Progenitor cell of endocrine pancreas (in vitro differentiated cells): ENCODE measurements around the gene VGLL4. TPM values are rescaled to one million over a fixed set of nuclear protein-coding genes. Genes with fewer than 3 reads are reported as not detected.

Source experiments
- DNase-seq: peaks from one replicate; pipeline ENCODE4 v3.0.0; 2021; ENCODE audit warnings: low spot score; ENCODE audit not compliant: unreplicated experiment
- H3K27ac Mint-ChIP-seq: 2 replicates; pipeline ENCODE4 v1.8.0; 2021; ENCODE audit warnings: mild to moderate bottlenecking, moderate library complexity, mixed read lengths
- H3K27me3 Mint-ChIP-seq: 2 replicates; pipeline ENCODE4 v1.8.0; 2021; ENCODE audit warnings: mixed read lengths
- H3K36me3 Mint-ChIP-seq: 2 replicates; pipeline ENCODE4 v1.8.0; 2022; ENCODE audit warnings: mixed read lengths; ENCODE audit not compliant: insufficient read depth
- H3K4me1 Mint-ChIP-seq: 2 replicates; pipeline ENCODE4 v1.8.0; 2021; ENCODE audit warnings: low read depth, mixed read lengths
- H3K4me3 Mint-ChIP-seq: 2 replicates; pipeline ENCODE4 v1.8.0; 2021; ENCODE audit warnings: low read depth, mild to moderate bottlenecking, moderate library complexity, mixed read lengths
- H3K9me3 Mint-ChIP-seq: 2 replicates; pipeline ENCODE4 v1.8.0; 2021; ENCODE audit warnings: low read depth, mixed read lengths
- total RNA-seq: library from RNA; stranded (reverse); gene quantifications from 2 replicates; pipeline ENCODE4 v1.2.1, GENCODE V29; 2021
- TF ChIP-seq, protein P1 (sequence below): fragments of 200-600 bp; sonication (generic); IDR thresholded peaks from one replicate; pipeline ENCODE4 v1.5.0; 2021; ENCODE audit warnings: antibody characterized with exemption, mild to moderate bottlenecking; ENCODE audit not compliant: unreplicated experiment

Gene VGLL4
- total RNA-seq, 1 donor from 2014 or later: 93.2 TPM

DNA sequence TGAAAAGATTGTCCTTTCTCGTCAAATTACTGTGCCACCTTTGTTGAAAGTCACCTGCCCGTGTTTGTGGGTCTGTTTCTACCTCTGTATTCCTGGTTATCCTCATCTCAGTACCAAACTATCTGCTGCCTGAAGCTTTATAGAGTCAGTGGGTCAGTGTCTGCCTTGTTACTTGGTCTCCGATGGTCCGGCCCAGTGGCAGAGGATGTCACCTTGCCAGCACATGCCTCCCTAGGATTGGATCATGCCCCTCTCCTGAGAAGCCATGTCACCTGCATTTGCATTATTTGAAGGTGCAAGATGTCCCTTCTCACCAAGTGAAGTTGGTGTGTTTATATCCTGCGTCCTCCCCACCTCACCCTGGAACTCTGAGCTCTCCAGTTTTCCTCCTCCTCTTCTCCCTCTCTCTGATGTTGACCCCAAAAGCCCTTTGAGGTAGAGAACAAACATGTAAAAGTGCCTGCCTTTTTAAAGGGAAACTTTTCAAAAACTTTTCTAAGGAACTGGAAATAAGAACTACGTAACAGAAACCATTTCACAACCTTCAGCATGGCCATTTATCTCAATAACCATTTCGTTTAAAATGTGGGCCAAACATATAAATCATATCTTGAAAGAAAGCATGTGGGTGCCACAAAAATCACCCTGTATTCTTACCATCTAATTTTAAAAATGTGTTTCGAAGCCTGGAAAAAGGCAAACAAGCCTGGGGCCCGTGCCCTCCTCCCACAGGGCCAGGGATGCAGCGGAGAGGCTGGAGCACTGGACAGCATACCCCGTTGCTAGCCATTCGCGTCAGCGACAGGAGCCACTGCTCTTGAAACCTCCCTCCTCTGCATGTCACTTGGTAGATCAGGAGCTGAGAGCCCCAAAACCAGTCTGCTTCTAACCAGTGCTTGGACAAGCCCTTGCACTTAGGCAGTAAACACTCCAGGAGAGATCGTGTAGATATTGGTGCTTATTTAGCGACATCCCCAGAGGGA, 102.1 kb downstream of the VGLL4 start:
- TF ChIP-seq, protein P1, sequence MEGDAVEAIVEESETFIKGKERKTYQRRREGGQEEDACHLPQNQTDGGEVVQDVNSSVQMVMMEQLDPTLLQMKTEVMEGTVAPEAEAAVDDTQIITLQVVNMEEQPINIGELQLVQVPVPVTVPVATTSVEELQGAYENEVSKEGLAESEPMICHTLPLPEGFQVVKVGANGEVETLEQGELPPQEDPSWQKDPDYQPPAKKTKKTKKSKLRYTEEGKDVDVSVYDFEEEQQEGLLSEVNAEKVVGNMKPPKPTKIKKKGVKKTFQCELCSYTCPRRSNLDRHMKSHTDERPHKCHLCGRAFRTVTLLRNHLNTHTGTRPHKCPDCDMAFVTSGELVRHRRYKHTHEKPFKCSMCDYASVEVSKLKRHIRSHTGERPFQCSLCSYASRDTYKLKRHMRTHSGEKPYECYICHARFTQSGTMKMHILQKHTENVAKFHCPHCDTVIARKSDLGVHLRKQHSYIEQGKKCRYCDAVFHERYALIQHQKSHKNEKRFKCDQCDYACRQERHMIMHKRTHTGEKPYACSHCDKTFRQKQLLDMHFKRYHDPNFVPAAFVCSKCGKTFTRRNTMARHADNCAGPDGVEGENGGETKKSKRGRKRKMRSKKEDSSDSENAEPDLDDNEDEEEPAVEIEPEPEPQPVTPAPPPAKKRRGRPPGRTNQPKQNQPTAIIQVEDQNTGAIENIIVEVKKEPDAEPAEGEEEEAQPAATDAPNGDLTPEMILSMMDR: no peak
- no peak for DNase-seq
- Mint-ChIP-seq H3K4me1 (peaks cover 5% of the 10 kb centered on the region), H3K9me3 (no peaks in the 10 kb centered on the region), H3K36me3 (no peaks in the 10 kb centered on the region), H3K27me3 (no peaks in the 10 kb centered on the region), H3K4me3 (no peak overlapping the region), H3K27ac (peak overlapping the region; percentile 49)

DNA sequence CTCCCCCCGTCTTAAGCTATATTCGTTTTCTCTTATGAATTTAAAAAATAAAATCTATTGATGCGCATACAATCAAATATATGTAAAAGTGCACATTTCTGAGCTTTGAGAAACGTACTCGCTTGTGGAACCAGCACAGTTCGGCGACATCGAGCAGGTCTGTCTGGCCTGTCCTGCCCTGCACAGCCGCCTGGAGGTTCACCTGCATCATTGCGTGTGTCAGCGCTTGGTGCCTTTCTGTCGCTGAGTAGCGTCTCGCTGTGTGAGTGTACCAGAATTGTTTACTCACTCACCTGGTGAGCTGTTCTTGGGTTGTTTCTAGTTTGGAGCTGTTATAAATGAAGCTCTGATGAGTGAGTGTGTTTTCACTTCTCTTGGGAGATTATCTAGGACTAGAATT, 104.0 kb downstream of the VGLL4 start:
- Mint-ChIP-seq H3K27me3 (no peaks in the 10 kb centered on the region), H3K9me3 (no peaks in the 10 kb centered on the region), H3K36me3 (no peaks in the 10 kb centered on the region), H3K4me1 (peaks cover 5% of the 10 kb centered on the region), H3K4me3 (no peak overlapping the region), H3K27ac (no peak overlapping the region)
- TF ChIP-seq, protein P1: peak; percentile 30
- no peak for DNase-seq

DNA sequence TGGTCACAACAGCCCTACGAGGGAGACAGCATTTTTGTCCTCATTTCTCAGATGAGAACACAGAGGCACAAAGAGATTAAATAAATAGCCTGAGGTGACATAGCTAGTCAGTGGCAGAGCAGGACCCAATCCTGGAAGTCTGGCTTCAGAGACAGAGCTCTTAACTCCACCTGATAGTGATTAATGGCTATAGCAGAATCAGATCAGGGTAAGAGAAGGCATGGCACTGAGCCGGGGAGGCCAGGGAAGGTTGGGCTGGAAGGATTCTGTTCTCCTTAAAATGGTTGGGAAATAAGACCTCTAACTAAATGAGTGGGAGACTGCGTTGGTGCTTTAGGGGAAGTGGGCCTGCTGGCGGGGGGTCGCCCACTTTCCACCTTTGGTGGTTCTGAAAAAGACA, 104.5 kb downstream of the VGLL4 start:
- H3K36me3 Mint-ChIP-seq: no peaks in the 10 kb centered on the region

DNA sequence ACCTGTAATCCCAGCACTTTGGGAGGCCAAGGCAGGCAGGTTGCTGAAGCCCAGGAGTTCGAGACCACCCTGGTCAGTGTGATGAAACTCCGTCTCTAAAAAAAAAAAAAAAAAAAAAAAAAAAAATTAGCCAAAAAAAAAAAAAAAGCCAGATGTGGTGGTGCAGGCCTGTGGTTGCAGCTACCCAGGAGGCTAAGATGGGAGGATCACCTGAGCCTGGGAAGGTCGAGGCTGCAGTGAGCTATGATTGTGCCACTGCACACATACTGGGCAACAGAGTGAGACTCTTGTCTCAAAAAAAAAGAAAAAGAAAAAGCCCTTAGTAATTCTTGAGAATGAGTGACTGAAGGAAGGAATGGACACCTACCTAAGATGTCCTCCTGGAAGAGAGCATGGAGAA, 105.1 kb downstream of the VGLL4 start:
- no peak for DNase-seq
- Mint-ChIP-seq H3K27ac (no peak overlapping the region), H3K9me3 (no peaks in the 10 kb centered on the region), H3K4me3 (no peak overlapping the region), H3K4me1 (peaks cover 5% of the 10 kb centered on the region), H3K27me3 (no peaks in the 10 kb centered on the region), H3K36me3 (no peaks in the 10 kb centered on the region)
- TF ChIP-seq, protein P1: no peak

More for the DNA sequence above, 104.5 kb downstream of the VGLL4 start:
- peaks cover 5% of the 10 kb centered on the region for H3K4me1 Mint-ChIP-seq
- no peak overlapping the region for H3K4me3 Mint-ChIP-seq
- no peak for DNase-seq
- TF ChIP-seq, protein P1: no peak
- no peaks in the 10 kb centered on the region for H3K9me3 Mint-ChIP-seq
- H3K27me3 Mint-ChIP-seq: no peaks in the 10 kb centered on the region
- peak overlapping the region; percentile 55 for H3K27ac Mint-ChIP-seq

DNA sequence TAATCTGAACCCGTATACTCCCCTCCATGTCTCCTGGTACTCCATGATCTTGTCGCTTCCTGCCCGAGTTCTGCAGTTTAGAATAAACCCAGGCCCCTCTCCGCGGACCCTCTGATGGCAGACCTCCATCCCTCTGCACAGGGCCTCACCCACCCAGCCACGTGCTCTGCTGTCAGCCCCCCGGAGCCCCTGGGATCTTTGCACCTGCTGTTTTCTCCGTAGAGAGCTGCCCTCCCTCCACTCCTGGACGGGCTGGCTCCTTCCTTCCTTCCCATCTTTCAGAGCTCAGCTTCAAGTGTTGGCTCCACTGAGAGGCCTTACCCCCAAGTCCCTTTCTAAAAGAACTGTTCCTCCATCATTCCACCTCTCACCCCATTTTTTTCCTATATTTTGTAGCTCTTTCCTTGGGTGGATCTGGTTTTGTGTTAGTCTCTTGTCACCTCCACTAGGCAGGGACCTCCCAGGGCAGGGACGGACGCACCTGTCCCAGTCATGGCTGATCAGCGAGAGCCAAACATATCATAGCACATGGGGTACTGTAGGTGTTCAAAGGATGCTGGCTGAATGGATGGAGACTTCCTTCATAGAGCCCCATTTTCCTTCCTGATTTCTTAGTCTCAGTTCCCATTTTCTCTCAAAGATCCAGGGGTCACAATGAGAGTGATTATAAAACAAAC, 106.6 kb downstream of the VGLL4 start:
- H3K27ac Mint-ChIP-seq: peak overlapping the region; percentile 77

More for the DNA sequence above, 106.6 kb downstream of the VGLL4 start:
- Mint-ChIP-seq H3K27me3 (no peaks in the 10 kb centered on the region), H3K9me3 (no peaks in the 10 kb centered on the region), H3K4me1 (peaks cover 5% of the 10 kb centered on the region), H3K4me3 (no peak overlapping the region), H3K36me3 (no peaks in the 10 kb centered on the region)
- DNase-seq: no peak
- TF ChIP-seq, protein P1: no peak
